Measurements from ENCODE around the gene NSF.

NSF gene

GRCh38 chr17:46730679-46731078, 140.2 kb downstream of the NSF start:
- no peaks in the 10 kb centered on the region for H3K9me3 ChIP-seq (ENCODE audit: control extremely low read depth in 1 of 5, control insufficient read depth in 4 of 5, insufficient read depth in 2 of 5, low read depth in 1 of 5, low read length in 4 of 5)
- H3K36me3 ChIP-seq (ENCODE audit: control insufficient read depth in 4 of 4, insufficient read depth in 4 of 4, low read length in 3 of 4), result peaks cover 4 to 16% (median 13%) of the 10 kb centered on the region in 4 experiments
- POLR2A ChIA-PET, result no interaction called here
- H3K27ac ChIP-seq (ENCODE audit: insufficient read depth in 1 of 2, low read depth in 1 of 2, low read length in 2 of 2, poor library complexity in 1 of 2, severe bottlenecking in 2 of 2), result no peak overlapping the region
- no CpG with 5 or more reads among the region's 1 CpG for WGBS (ENCODE audit: insufficient coverage)
- CTCF ChIA-PET, result no interaction called here
- H3K4me1 ChIP-seq (ENCODE audit: control extremely low read depth in 1 of 4, control insufficient read depth in 4 of 4, insufficient read depth in 4 of 4, low read length in 3 of 4), result peaks cover 0 to 4% (median under 1%) of the 10 kb centered on the region in 4 experiments
- H3K4me3 ChIP-seq (ENCODE audit: control insufficient read depth in 1 of 7, extremely low read depth in 1 of 7, insufficient read depth in 4 of 7, low read depth in 2 of 7, low read length in 6 of 7), result no peak overlapping the region
- DNase-seq, result no peak
- H3K27me3 ChIP-seq (replicated peaks in 2 of 5; ENCODE audit: control insufficient read depth in 4 of 5, insufficient read depth in 5 of 5, low read length in 4 of 5), result no peaks in the 10 kb centered on the region

- 83% methylated on average over 1 of the region's 1 CpG for WGBS (ENCODE audit: insufficient coverage)
- DNase-seq, result no peak
- ChIA-PET POLR2A (no interaction called here), CTCF (no interaction called here)
- Histone ChIP-seq H3K9me3 (ENCODE audit: control extremely low read depth in 1 of 5, control insufficient read depth in 4 of 5, insufficient read depth in 2 of 5, low read depth in 1 of 5, low read length in 4 of 5) (no peaks in the 10 kb centered on the region), H3K4me1 (ENCODE audit: control extremely low read depth in 1 of 4, control insufficient read depth in 4 of 4, insufficient read depth in 4 of 4, low read length in 3 of 4) (peaks cover 0 to 16% (median 7%) of the 10 kb centered on the region in 4 experiments), H3K27me3 (replicated peaks in 2 of 5; ENCODE audit: control insufficient read depth in 4 of 5, insufficient read depth in 5 of 5, low read length in 4 of 5) (no peaks in the 10 kb centered on the region), H3K4me3 (ENCODE audit: control insufficient read depth in 1 of 7, extremely low read depth in 1 of 7, insufficient read depth in 4 of 7, low read depth in 2 of 7, low read length in 6 of 7) (no peak overlapping the region), H3K27ac (ENCODE audit: insufficient read depth in 1 of 2, low read depth in 1 of 2, low read length in 2 of 2, poor library complexity in 1 of 2, severe bottlenecking in 2 of 2) (no peak overlapping the region), H3K36me3 (ENCODE audit: control insufficient read depth in 4 of 4, insufficient read depth in 4 of 4, low read length in 3 of 4) (peaks cover 0 to 13% (median 12%) of the 10 kb centered on the region in 4 experiments)
Observed at GRCh38 chr17:46732160-46732559, 141.7 kb downstream of the NSF start.

- H3K4me1 ChIP-seq (ENCODE audit: control extremely low read depth in 1 of 4, control insufficient read depth in 4 of 4, insufficient read depth in 4 of 4, low read length in 3 of 4), result peaks cover 0 to 18% (median 7%) of the 10 kb centered on the region in 4 experiments
Observed at GRCh38 chr17:46732754-46733398, 142.4 kb downstream of the NSF start.

GRCh38 chr17:46733837-46734475, 143.5 kb downstream of the NSF start:
- no CpG with 5 or more reads among the region's 1 CpG for WGBS (ENCODE audit: insufficient coverage)
- Histone ChIP-seq H3K9me3 (ENCODE audit: control extremely low read depth in 1 of 5, control insufficient read depth in 4 of 5, insufficient read depth in 2 of 5, low read depth in 1 of 5, low read length in 4 of 5) (no peaks in the 10 kb centered on the region), H3K27ac (ENCODE audit: insufficient read depth in 1 of 2, low read depth in 1 of 2, low read length in 2 of 2, poor library complexity in 1 of 2, severe bottlenecking in 2 of 2) (no peak overlapping the region), H3K4me1 (ENCODE audit: control extremely low read depth in 1 of 4, control insufficient read depth in 4 of 4, insufficient read depth in 4 of 4, low read length in 3 of 4) (peaks cover 0 to 18% (median 7%) of the 10 kb centered on the region in 4 experiments), H3K27me3 (replicated peaks in 2 of 5; ENCODE audit: control insufficient read depth in 4 of 5, insufficient read depth in 5 of 5, low read length in 4 of 5) (no peaks in the 10 kb centered on the region), H3K4me3 (ENCODE audit: control insufficient read depth in 1 of 7, extremely low read depth in 1 of 7, insufficient read depth in 4 of 7, low read depth in 2 of 7, low read length in 6 of 7) (no peak overlapping the region), H3K36me3 (ENCODE audit: control insufficient read depth in 4 of 4, insufficient read depth in 4 of 4, low read length in 3 of 4) (peaks cover 0 to 13% (median 8%) of the 10 kb centered on the region in 4 experiments)
- ChIA-PET CTCF (no interaction called here), POLR2A (no interaction called here)
- no peak for DNase-seq

More at GRCh38 chr17:46732754-46733398, 142.4 kb downstream of the NSF start:
- 100% methylated on average over 4 of the region's 7 CpGs for WGBS (ENCODE audit: insufficient coverage)
- Histone ChIP-seq H3K4me3 (ENCODE audit: control insufficient read depth in 1 of 7, extremely low read depth in 1 of 7, insufficient read depth in 4 of 7, low read depth in 2 of 7, low read length in 6 of 7) (no peak overlapping the region), H3K9me3 (ENCODE audit: control extremely low read depth in 1 of 5, control insufficient read depth in 4 of 5, insufficient read depth in 2 of 5, low read depth in 1 of 5, low read length in 4 of 5) (no peaks in the 10 kb centered on the region), H3K36me3 (ENCODE audit: control insufficient read depth in 4 of 4, insufficient read depth in 4 of 4, low read length in 3 of 4) (peaks cover 0 to 13% (median 10%) of the 10 kb centered on the region in 4 experiments), H3K27me3 (replicated peaks in 2 of 5; ENCODE audit: control insufficient read depth in 4 of 5, insufficient read depth in 5 of 5, low read length in 4 of 5) (no peaks in the 10 kb centered on the region), H3K27ac (ENCODE audit: insufficient read depth in 1 of 2, low read depth in 1 of 2, low read length in 2 of 2, poor library complexity in 1 of 2, severe bottlenecking in 2 of 2) (no peak overlapping the region)
- ChIA-PET POLR2A (no interaction called here), CTCF (no interaction called here)
- no peak for DNase-seq

- H3K4me1 ChIP-seq (ENCODE audit: control extremely low read depth in 1 of 4, control insufficient read depth in 4 of 4, insufficient read depth in 4 of 4, low read length in 3 of 4), result peaks cover 0 to 18% (median 9%) of the 10 kb centered on the region in 4 experiments
- ChIA-PET POLR2A (interaction anchor here (0.6 kb wide), 1 partner anchor 9 kb away, joined by 3 read pairs; no protein-coding TSS in a partner anchor), CTCF (no interaction called here)
- peak; percentile 34 to 87 (median 73) for DNase-seq
- H3K9me3 ChIP-seq (ENCODE audit: control extremely low read depth in 1 of 5, control insufficient read depth in 4 of 5, insufficient read depth in 2 of 5, low read depth in 1 of 5, low read length in 4 of 5), result no peaks in the 10 kb centered on the region
- peak overlapping the region in 1 of 7 experiments; percentile 11 for H3K4me3 ChIP-seq (ENCODE audit: control insufficient read depth in 1 of 7, extremely low read depth in 1 of 7, insufficient read depth in 4 of 7, low read depth in 2 of 7, low read length in 6 of 7)
- H3K27me3 ChIP-seq (replicated peaks in 2 of 5; ENCODE audit: control insufficient read depth in 4 of 5, insufficient read depth in 5 of 5, low read length in 4 of 5), result no peaks in the 10 kb centered on the region
- H3K36me3 ChIP-seq (ENCODE audit: control insufficient read depth in 4 of 4, insufficient read depth in 4 of 4, low read length in 3 of 4), result peaks cover 0 to 13% (median 1%) of the 10 kb centered on the region in 4 experiments
- H3K27ac ChIP-seq (ENCODE audit: insufficient read depth in 1 of 2, low read depth in 1 of 2, low read length in 2 of 2, poor library complexity in 1 of 2, severe bottlenecking in 2 of 2), result peak overlapping the region in 1 of 2 experiments; percentile 22
Observed at GRCh38 chr17:46736100-46736499, 145.6 kb downstream of the NSF start.

GRCh38 chr17:46737326-46737725, 146.9 kb downstream of the NSF start:
- H3K27ac ChIP-seq (ENCODE audit: insufficient read depth in 1 of 2, low read depth in 1 of 2, low read length in 2 of 2, poor library complexity in 1 of 2, severe bottlenecking in 2 of 2), result no peak overlapping the region
- CTCF ChIA-PET, result interaction anchor here (0.7 kb wide), 1 partner anchor 9 kb away, joined by 3 read pairs; no protein-coding TSS in a partner anchor
- no peaks in the 10 kb centered on the region for H3K9me3 ChIP-seq (ENCODE audit: control extremely low read depth in 1 of 5, control insufficient read depth in 4 of 5, insufficient read depth in 2 of 5, low read depth in 1 of 5, low read length in 4 of 5)
- H3K4me3 ChIP-seq (ENCODE audit: control insufficient read depth in 1 of 7, extremely low read depth in 1 of 7, insufficient read depth in 4 of 7, low read depth in 2 of 7, low read length in 6 of 7), result no peak overlapping the region
- WGBS (ENCODE audit: insufficient coverage), result 92% methylated on average over 2 of the region's 4 CpGs
- H3K27me3 ChIP-seq (replicated peaks in 2 of 5; ENCODE audit: control insufficient read depth in 4 of 5, insufficient read depth in 5 of 5, low read length in 4 of 5), result no peaks in the 10 kb centered on the region
- DNase-seq, result no peak
- POLR2A ChIA-PET, result no interaction called here
- peaks cover 3 to 19% (median 11%) of the 10 kb centered on the region in 4 experiments for H3K4me1 ChIP-seq (ENCODE audit: control extremely low read depth in 1 of 4, control insufficient read depth in 4 of 4, insufficient read depth in 4 of 4, low read length in 3 of 4)
- H3K36me3 ChIP-seq (ENCODE audit: control insufficient read depth in 4 of 4, insufficient read depth in 4 of 4, low read length in 3 of 4), result peaks cover 0 to 13% (median 1%) of the 10 kb centered on the region in 4 experiments

GRCh38 chr17:46738544-46738943, 148.1 kb downstream of the NSF start:
- Histone ChIP-seq H3K4me3 (ENCODE audit: control insufficient read depth in 1 of 7, extremely low read depth in 1 of 7, insufficient read depth in 4 of 7, low read depth in 2 of 7, low read length in 6 of 7) (no peak overlapping the region), H3K9me3 (ENCODE audit: control extremely low read depth in 1 of 5, control insufficient read depth in 4 of 5, insufficient read depth in 2 of 5, low read depth in 1 of 5, low read length in 4 of 5) (no peaks in the 10 kb centered on the region), H3K27me3 (replicated peaks in 2 of 5; ENCODE audit: control insufficient read depth in 4 of 5, insufficient read depth in 5 of 5, low read length in 4 of 5) (no peaks in the 10 kb centered on the region), H3K36me3 (ENCODE audit: control insufficient read depth in 4 of 4, insufficient read depth in 4 of 4, low read length in 3 of 4) (peaks cover 0 to 12% (median 1%) of the 10 kb centered on the region in 4 experiments), H3K27ac (ENCODE audit: insufficient read depth in 1 of 2, low read depth in 1 of 2, low read length in 2 of 2, poor library complexity in 1 of 2, severe bottlenecking in 2 of 2) (no peak overlapping the region), H3K4me1 (ENCODE audit: control extremely low read depth in 1 of 4, control insufficient read depth in 4 of 4, insufficient read depth in 4 of 4, low read length in 3 of 4) (peaks cover 3 to 27% (median 14%) of the 10 kb centered on the region in 4 experiments)
- WGBS (ENCODE audit: insufficient coverage), result 100% methylated on average over 2 of the region's 4 CpGs
- CTCF ChIA-PET, result no interaction called here
- no peak for DNase-seq
- POLR2A ChIA-PET, result no interaction called here

Measured in common myeloid progenitor, CD34-positive (primary cell).